Left lung (tissue), 10 donors: ENCODE measurements around the gene CCDC17. TPM values are rescaled to one million over a fixed set of nuclear protein-coding genes. Genes with fewer than 3 reads are reported as not detected.

Experiments
- ATAC-seq: fragments of 200-7000 bp; cut with Tn5 transposase; one replicate; pipeline ENCODE4 v1.9.1; 2020; ENCODE audit warnings: moderate library complexity
- DNase-seq, 4 donors: peaks; one replicate each; pipeline ENCODE4 v3.0.0-alpha.2; 2013 to 2020
- H3K27ac ChIP-seq, 2 donors: fragments of 200-600 bp; sonication (generic) in 1 of 2; one replicate each; pipeline versions ENCODE4 v1.5.0 to v1.8.0; 2020 to 2021
- H3K27me3 ChIP-seq, 2 donors: fragments of 200-600 bp; sonication (generic) in 1 of 2; one replicate each; pipeline versions ENCODE4 v1.5.0 to v1.8.0; 2020 to 2021
- H3K36me3 ChIP-seq, 2 donors: fragments of 200-600 bp; sonication (generic) in 1 of 2; one replicate each; pipeline versions ENCODE4 v1.5.0 to v1.8.0; 2020 to 2021
- H3K4me1 ChIP-seq, 2 donors: fragments of 200-600 bp; one replicate each; pipeline ENCODE4 v1.8.0; 2021
- H3K4me3 ChIP-seq, 2 donors: fragments of 200-600 bp; sonication (generic) in 1 of 2; one replicate each; pipeline versions ENCODE4 v1.5.0 to v1.8.0; 2020 to 2021; ENCODE audit warnings: mild to moderate bottlenecking in 1 of 2
- H3K9me3 ChIP-seq, 2 donors: fragments of 200-600 bp; sonication (generic) in 1 of 2; one replicate each; pipeline versions ENCODE4 v1.5.0 to v1.8.0; 2020 to 2021
- intact Hi-C, 2 donors: fragments of 100-400 bp; cut with DNase I; formaldehyde crosslinking; loops; one replicate each; pipeline versions ENCODE4 v1.11.2 to v1.14.2; 2022
- polyA plus RNA-seq, 6 donors: library from polyadenylated mRNA; unstranded; fragments of 120-200 nt; gene quantifications; one replicate each; pipeline ENCODE4 v1.2.1, GENCODE V29; 2013; ENCODE audit not compliant: insufficient read length in 6 of 6
- total RNA-seq, 2 donors: library from RNA; stranded (reverse); fragmentation: NEBNext Ultra II Directional; extraction: Animal tissue kit (Norgen Biotek cat#: 25700); gene quantifications; one replicate each; pipeline ENCODE4 v1.2.1, GENCODE V29; 2021
- TF ChIP-seq, protein P1 (sequence below), 2 donors: fragments of 200-600 bp; sonication (generic) in 1 of 2; IDR thresholded peaks; one replicate each; pipeline versions ENCODE4 v1.5.0 to v1.8.0; 2021; ENCODE audit warnings: antibody characterized with exemption in 2 of 2
- donor health status: DM: no; HTN: yes; CAD: no.
- donor health status: DM: no; HTN: no; CAD: no.

Gene CCDC17
- total and polyA plus RNA-seq, 8 donors, result 0.70 to 16.2 (median 6.1) TPM

GRCh38 chr1:45585110-45585426, 38.8 kb downstream of the CCDC17 start:
- no peaks in the 10 kb centered on the region for H3K36me3 ChIP-seq
- TF ChIP-seq, protein P1, sequence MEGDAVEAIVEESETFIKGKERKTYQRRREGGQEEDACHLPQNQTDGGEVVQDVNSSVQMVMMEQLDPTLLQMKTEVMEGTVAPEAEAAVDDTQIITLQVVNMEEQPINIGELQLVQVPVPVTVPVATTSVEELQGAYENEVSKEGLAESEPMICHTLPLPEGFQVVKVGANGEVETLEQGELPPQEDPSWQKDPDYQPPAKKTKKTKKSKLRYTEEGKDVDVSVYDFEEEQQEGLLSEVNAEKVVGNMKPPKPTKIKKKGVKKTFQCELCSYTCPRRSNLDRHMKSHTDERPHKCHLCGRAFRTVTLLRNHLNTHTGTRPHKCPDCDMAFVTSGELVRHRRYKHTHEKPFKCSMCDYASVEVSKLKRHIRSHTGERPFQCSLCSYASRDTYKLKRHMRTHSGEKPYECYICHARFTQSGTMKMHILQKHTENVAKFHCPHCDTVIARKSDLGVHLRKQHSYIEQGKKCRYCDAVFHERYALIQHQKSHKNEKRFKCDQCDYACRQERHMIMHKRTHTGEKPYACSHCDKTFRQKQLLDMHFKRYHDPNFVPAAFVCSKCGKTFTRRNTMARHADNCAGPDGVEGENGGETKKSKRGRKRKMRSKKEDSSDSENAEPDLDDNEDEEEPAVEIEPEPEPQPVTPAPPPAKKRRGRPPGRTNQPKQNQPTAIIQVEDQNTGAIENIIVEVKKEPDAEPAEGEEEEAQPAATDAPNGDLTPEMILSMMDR (IDR thresholded peaks at IDR 0.05), result no peak
- DNase-seq (no peak), ATAC-seq (no peak)
- no peaks in the 10 kb centered on the region for H3K9me3 ChIP-seq
- H3K4me1 ChIP-seq, result peaks cover 12 to 39% of the 10 kb centered on the region in 2 donors
- peak overlapping the region; percentile 93 for H3K27ac ChIP-seq
- intact Hi-C loops, result no loop called here
- H3K4me3 ChIP-seq, result peak overlapping the region; percentile 100
- H3K27me3 ChIP-seq, result no peaks in the 10 kb centered on the region

GRCh38 chr1:45584351-45585109, 39.3 kb downstream of the CCDC17 start:
- TF ChIP-seq, protein P1 (IDR thresholded peaks at IDR 0.05), result no peak
- DNase-seq, result peak; percentile 89 to 95 (median 92)
- peak overlapping the region; percentile 93 for H3K27ac ChIP-seq
- peaks cover 9 to 39% of the 10 kb centered on the region in 2 donors for H3K4me1 ChIP-seq
- H3K27me3 ChIP-seq, result no peaks in the 10 kb centered on the region
- peak overlapping the region; percentile 100 for H3K4me3 ChIP-seq
- H3K9me3 ChIP-seq, result no peaks in the 10 kb centered on the region
- intact Hi-C loops, result no loop called here
- no peaks in the 10 kb centered on the region for H3K36me3 ChIP-seq
- ATAC-seq, result peak; percentile 86

GRCh38 chr1:45583666-45584350, 40.0 kb downstream of the CCDC17 start, which contains the start of gene NASP:
NASP (plus strand) TSS chr1:45584041; CDS start chr1:45584147, 106 bp downstream.
- no peaks in the 10 kb centered on the region for H3K9me3 ChIP-seq
- H3K36me3 ChIP-seq, result no peaks in the 10 kb centered on the region
- peaks cover 9 to 39% of the 10 kb centered on the region in 2 donors for H3K4me1 ChIP-seq
- H3K4me3 ChIP-seq, result peak within 1 kb of the TSS; percentile 100
- peak; percentile 87 for ATAC-seq
- intact Hi-C loops, result no loop called here
- peak within 1 kb of the TSS; percentile 93 for H3K27ac ChIP-seq
- DNase-seq, result peak; percentile 89 to 94 (median 92)
- TF ChIP-seq, protein P1 (IDR thresholded peaks at IDR 0.05), result no peak
- H3K27me3 ChIP-seq, result no peaks in the 10 kb centered on the region

DNA sequence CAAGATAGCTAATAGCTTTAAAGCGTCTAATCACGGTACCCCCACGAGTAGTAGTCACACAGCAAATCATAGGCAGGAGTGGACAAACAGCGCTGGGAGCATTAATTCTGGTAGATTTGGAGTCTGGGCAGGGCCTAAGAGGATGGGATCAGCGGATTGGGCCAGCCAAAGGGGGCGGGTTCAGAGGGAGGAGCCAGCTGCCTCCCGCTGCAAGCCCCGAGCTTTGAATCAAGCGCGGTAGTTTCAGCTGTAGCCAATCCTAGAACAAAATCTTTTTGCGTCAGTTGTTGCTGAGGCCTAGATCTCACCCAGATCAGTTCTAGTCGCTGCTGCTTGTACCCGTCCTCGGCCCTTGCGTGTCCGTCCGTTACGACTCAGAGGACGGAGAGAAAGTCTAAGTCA, 40.6 kb downstream of the CCDC17 start:
- Histone ChIP-seq H3K4me1 (peaks cover 9 to 39% of the 10 kb centered on the region in 2 donors), H3K36me3 (no peaks in the 10 kb centered on the region), H3K27me3 (no peaks in the 10 kb centered on the region), H3K9me3 (no peaks in the 10 kb centered on the region), H3K27ac (peak overlapping the region; percentile 93), H3K4me3 (peak overlapping the region; percentile 100)
- peak; percentile 88 for ATAC-seq
- DNase-seq, result peak; percentile 96 to 98 (median 97)
- intact Hi-C loops, result no loop called here
- TF ChIP-seq, protein P1 (IDR thresholded peaks at IDR 0.05), result no peak

GRCh38 chr1:45574105-45574626, 49.7 kb downstream of the CCDC17 start:
- H3K9me3 ChIP-seq, result no peaks in the 10 kb centered on the region
- TF ChIP-seq, protein P1 (IDR thresholded peaks at IDR 0.05), result no peak
- H3K36me3 ChIP-seq, result peaks cover 0 to 21% of the 10 kb centered on the region in 2 donors
- intact Hi-C loops, result loop anchor here in 1 of 2 donors (10.0 kb wide), 1 partner anchor 209 kb away; no protein-coding TSS in a partner anchor
- peaks cover 0 to 6% of the 10 kb centered on the region in 2 donors for H3K4me1 ChIP-seq
- DNase-seq (no peak), ATAC-seq (no peak)
- no peak overlapping the region for H3K4me3 ChIP-seq
- no peaks in the 10 kb centered on the region for H3K27me3 ChIP-seq
- no peak overlapping the region for H3K27ac ChIP-seq
